Effector memory CD8-positive, alpha-beta T cell (primary cell): Measurements from ENCODE around the gene PCDH12.

Experiments
- ATAC-seq: fragments of 150-1000 bp; cut with Tn5 transposase; replicated peaks from 2 replicates; pipeline ENCODE4 v1.10.0; 2021; ENCODE audit warnings: mild to moderate bottlenecking, moderate library complexity
- DNase-seq, 3 experiments: peaks; one replicate each; pipeline ENCODE4 v3.0.0; 2021
- H3K27ac Mint-ChIP-seq, 2 donors: one replicate each; pipeline ENCODE4 v1.8.0; 2022; ENCODE audit warnings: mild to moderate bottlenecking in 2 of 2, mixed read lengths in 2 of 2, moderate library complexity in 2 of 2
- H3K27me3 Mint-ChIP-seq, 2 donors: one replicate each; pipeline ENCODE4 v1.8.0; 2022; ENCODE audit warnings: mixed read lengths in 2 of 2
- H3K36me3 Mint-ChIP-seq: one replicate; pipeline ENCODE4 v1.8.0; 2022; ENCODE audit warnings: mild to moderate bottlenecking, moderate library complexity, mixed read lengths; ENCODE audit not compliant: insufficient read depth
- H3K4me1 Mint-ChIP-seq, 2 donors: one replicate each; pipeline ENCODE4 v1.8.0; 2022; ENCODE audit warnings: low read depth in 2 of 2, mixed read lengths in 2 of 2
- H3K4me3 Mint-ChIP-seq, 2 donors: one replicate each; pipeline ENCODE4 v1.8.0; 2022; ENCODE audit warnings: mild to moderate bottlenecking in 2 of 2, mixed read lengths in 2 of 2, moderate library complexity in 2 of 2
- H3K9me3 Mint-ChIP-seq, 2 donors: one replicate each; pipeline ENCODE4 v1.8.0; 2022; ENCODE audit warnings: mixed read lengths in 2 of 2

Gene PCDH12

DNA sequence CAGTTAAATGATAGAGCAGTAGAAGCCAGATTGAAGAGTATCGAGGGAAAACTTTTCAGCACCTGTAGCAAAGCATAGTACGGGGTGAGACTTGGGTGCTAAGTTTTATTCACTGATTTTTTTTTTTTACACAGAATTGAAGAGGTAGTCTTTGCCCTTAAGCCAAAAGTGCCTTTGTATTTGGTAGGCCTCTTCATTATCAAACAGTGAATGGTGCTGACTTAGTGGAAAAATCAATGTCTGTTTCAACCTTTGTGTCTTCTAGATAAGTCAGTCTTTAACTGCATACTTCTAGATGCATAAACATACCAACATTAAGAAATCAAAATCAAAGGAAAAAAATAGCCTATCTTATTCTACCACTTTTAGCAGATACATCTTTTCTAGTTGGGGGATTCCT is 24.6 kb upstream of the PCDH12 start:
- peak overlapping the region in 1 of 2 donors; percentile 4 for H3K27ac Mint-ChIP-seq
- H3K9me3 Mint-ChIP-seq = no peaks in the 10 kb centered on the region
- peaks cover 72% of the 10 kb centered on the region for H3K36me3 Mint-ChIP-seq
- no peak overlapping the region for H3K4me3 Mint-ChIP-seq
- H3K27me3 Mint-ChIP-seq = no peaks in the 10 kb centered on the region
- no peaks in the 10 kb centered on the region for H3K4me1 Mint-ChIP-seq
- no peak for DNase-seq
- ATAC-seq = no peak

GRCh38 chr5:141978389-141978788 is 20.4 kb upstream of the PCDH12 start:
- Mint-ChIP-seq H3K36me3 (peaks cover 65% of the 10 kb centered on the region), H3K27me3 (no peaks in the 10 kb centered on the region), H3K9me3 (no peaks in the 10 kb centered on the region), H3K4me3 (no peak overlapping the region), H3K27ac (no peak overlapping the region), H3K4me1 (peaks cover 2 to 11% of the 10 kb centered on the region in 2 donors)
- DNase-seq = no peak
- no peak for ATAC-seq

GRCh38 chr5:141976176-141976575 is 18.2 kb upstream of the PCDH12 start:
- DNase-seq (no peak), ATAC-seq (no peak)
- no peaks in the 10 kb centered on the region for H3K27me3 Mint-ChIP-seq
- no peak overlapping the region for H3K4me3 Mint-ChIP-seq
- no peaks in the 10 kb centered on the region for H3K9me3 Mint-ChIP-seq
- H3K36me3 Mint-ChIP-seq = peaks cover 66% of the 10 kb centered on the region
- H3K27ac Mint-ChIP-seq = peak overlapping the region in 1 of 2 donors; percentile 20
- peaks cover 2 to 11% of the 10 kb centered on the region in 2 donors for H3K4me1 Mint-ChIP-seq

DNA sequence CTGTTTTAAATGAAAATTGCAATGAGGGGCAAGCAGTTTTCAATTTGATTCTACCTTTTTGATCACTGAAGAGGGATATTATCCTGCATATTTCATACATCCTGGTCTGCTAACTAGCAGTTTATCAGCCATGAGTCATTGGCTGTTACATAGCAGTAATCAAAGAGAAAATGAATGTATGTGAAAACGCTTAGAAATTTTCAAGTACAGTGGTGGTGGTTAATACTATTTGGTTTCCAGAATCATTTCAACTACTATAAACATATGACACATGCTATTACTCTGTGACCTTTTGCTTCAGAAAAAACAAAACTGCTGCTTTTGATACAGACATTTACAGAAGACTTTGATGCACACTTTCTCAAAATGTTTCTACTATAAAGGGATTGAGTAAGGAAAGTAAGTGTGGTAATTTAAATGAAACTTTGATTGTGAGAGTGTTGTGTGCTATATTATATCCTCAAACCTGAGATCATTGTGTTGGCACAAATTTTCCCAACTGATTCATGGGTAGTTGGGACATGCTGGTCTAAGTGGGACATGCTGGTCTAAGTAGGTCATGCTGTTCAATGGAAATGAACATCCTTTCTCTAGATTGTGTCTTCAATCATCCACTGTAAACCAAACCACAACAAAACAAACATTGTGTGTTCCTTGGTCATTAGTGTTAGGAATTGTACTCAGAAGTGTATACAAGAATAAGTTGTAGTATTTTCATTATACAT is 16.0 kb upstream of the PCDH12 start:
- Mint-ChIP-seq H3K36me3 (peaks cover 56% of the 10 kb centered on the region), H3K27ac (no peak overlapping the region), H3K4me3 (no peak overlapping the region), H3K9me3 (no peaks in the 10 kb centered on the region), H3K4me1 (peaks cover 13 to 28% of the 10 kb centered on the region in 2 donors), H3K27me3 (no peaks in the 10 kb centered on the region)
- no peak for ATAC-seq
- DNase-seq = no peak

DNA sequence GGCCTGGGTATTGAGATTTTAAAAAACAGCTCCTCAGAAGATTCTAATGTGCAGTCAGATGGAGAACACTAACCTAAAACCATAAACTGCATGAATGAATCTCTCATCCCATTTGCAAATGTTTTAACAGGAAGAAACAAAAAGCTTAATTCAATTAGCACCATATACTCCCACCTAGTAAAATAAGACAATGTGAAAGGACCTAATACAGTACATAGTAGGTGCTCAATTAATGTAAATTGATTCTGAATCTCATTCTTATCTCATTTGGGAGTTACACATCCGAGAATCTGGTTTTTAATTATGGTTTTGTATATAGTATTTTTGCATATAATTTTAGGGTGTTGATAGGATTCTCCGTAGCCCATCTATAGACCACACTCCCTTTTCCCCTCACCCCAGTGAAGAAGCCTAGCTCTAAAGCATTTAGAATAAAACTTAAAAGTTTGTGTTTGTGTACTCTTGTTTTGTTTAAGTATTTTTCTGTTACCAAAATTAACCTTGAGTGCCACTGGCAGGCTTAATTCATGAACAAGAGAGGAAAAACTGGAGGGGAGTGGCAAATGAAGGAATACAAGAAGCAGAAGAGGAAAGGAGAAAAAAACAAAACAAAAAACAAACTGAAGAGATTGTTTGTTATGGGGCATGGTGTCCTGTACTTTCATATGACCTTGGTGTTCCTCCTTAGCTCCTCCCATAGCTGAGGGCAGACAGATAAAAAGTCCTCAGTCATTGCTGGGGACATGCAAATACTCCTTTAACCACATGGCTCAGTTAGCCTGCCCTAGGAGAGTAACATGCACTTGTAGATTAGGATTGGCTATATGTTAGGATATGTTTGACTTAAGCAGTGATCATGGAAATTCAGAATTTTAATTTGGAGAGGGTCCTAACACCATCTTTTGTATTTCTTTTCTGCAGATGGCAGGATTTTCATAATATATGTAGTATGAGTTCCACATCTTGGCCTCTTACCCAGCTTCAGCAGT is 12.1 kb upstream of the PCDH12 start:
- Mint-ChIP-seq H3K27ac (peak overlapping the region; percentile 98 to 99), H3K27me3 (no peaks in the 10 kb centered on the region), H3K4me3 (peak overlapping the region; percentile 91 to 93), H3K36me3 (peaks cover 35% of the 10 kb centered on the region), H3K4me1 (peaks cover 17 to 30% of the 10 kb centered on the region in 2 donors), H3K9me3 (no peaks in the 10 kb centered on the region)
- DNase-seq (no peak), ATAC-seq (no peak)

DNA sequence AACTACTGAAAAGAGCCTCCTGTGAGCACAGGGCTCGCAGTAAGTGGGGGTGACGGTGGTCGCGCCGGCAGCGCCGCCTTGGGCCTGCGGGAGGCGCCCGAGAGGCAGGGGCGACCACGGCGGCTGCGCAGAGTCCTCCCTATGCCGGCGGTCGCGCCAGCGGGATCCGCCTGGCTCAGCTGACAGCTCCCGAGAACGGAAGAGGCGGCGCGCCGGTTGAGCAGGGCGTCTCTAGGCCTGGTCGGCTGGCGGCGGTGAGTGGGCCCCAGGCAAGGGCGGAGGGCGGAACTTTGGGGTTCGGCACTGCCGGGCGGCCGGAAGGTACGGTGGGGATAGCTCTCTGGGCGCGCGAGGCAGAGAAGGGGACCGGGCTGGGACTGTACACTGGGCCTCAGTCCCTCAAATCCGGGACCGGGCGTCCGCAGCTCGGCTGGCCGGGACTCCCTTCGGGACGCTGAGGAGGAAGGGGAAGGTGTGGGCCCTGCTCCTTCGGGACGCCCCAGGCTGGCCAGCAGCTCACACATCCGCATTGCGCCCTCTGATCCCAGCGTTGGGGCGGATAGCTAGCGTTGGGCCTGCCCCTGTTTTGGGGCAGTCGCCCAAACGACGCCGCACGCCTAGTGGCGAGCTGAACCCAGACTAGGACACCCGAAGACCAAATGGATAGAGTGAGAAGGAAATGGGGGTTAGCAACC is 11.1 kb upstream of the PCDH12 start, which contains the start of gene RNF14:
RNF14 (plus strand) TSS at position 192 of the 695 bp plus-strand sequence. CDS start 4,484 bp downstream, outside the sequence.
- Mint-ChIP-seq H3K27ac (peak within 1 kb of the TSS; percentile 98 to 99), H3K4me3 (peak within 1 kb of the TSS; percentile 91 to 93), H3K27me3 (no peaks in the 10 kb centered on the region), H3K36me3 (peaks cover 25% of the 10 kb centered on the region), H3K4me1 (peaks cover 15 to 29% of the 10 kb centered on the region in 2 donors), H3K9me3 (no peaks in the 10 kb centered on the region)
- ATAC-seq (peak; percentile 95), DNase-seq (peak; percentile 92 to 94 (median 92))

DNA sequence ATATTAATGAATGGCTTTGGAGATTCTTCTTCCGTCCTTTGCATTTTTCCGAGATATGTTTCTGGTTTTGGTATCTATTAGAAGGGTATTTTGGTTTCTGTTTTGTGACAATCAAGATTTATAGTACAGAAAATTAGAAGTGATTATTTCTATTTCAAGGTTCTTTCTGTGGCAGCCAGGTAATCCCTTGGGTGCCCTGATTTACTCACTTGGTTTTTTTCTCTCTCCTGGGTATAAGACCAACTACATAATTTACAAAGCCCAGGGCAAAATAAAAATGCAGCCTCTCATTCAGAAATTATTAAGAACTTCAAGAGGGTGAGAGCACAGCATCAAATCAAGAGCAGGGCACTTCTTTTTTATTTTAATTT is 8.9 kb upstream of the PCDH12 start:
- ATAC-seq = no peak
- H3K27ac Mint-ChIP-seq = no peak overlapping the region
- no peak overlapping the region for H3K4me3 Mint-ChIP-seq
- peaks cover 7% of the 10 kb centered on the region for H3K36me3 Mint-ChIP-seq
- no peaks in the 10 kb centered on the region for H3K9me3 Mint-ChIP-seq
- no peak for DNase-seq
- H3K4me1 Mint-ChIP-seq = peaks cover 15 to 23% of the 10 kb centered on the region in 2 donors
- no peaks in the 10 kb centered on the region for H3K27me3 Mint-ChIP-seq

GRCh38 chr5:141966275-141966962 is 8.4 kb upstream of the PCDH12 start:
- DNase-seq (no peak), ATAC-seq (no peak)
- no peaks in the 10 kb centered on the region for H3K9me3 Mint-ChIP-seq
- H3K36me3 Mint-ChIP-seq = peaks cover 6% of the 10 kb centered on the region
- peaks cover 17 to 23% of the 10 kb centered on the region in 2 donors for H3K4me1 Mint-ChIP-seq
- no peak overlapping the region for H3K4me3 Mint-ChIP-seq
- H3K27ac Mint-ChIP-seq = no peak overlapping the region
- H3K27me3 Mint-ChIP-seq = no peaks in the 10 kb centered on the region

- Mint-ChIP-seq H3K27ac (no peak overlapping the region), H3K36me3 (peaks cover 3% of the 10 kb centered on the region), H3K9me3 (no peaks in the 10 kb centered on the region), H3K27me3 (no peaks in the 10 kb centered on the region), H3K4me3 (no peak overlapping the region), H3K4me1 (peaks cover 27 to 28% of the 10 kb centered on the region in 2 donors)
- DNase-seq (no peak), ATAC-seq (no peak)
Observed at GRCh38 chr5:141965071-141965470, 7.1 kb upstream of the PCDH12 start.

- H3K4me3 Mint-ChIP-seq = no peak overlapping the region
- H3K36me3 Mint-ChIP-seq = peaks cover 3% of the 10 kb centered on the region
- peaks cover 20 to 27% of the 10 kb centered on the region in 2 donors for H3K4me1 Mint-ChIP-seq
- ATAC-seq (no peak), DNase-seq (no peak)
- no peak overlapping the region for H3K27ac Mint-ChIP-seq
- H3K27me3 Mint-ChIP-seq = no peaks in the 10 kb centered on the region
- no peaks in the 10 kb centered on the region for H3K9me3 Mint-ChIP-seq
Observed at GRCh38 chr5:141963701-141964100, 5.7 kb upstream of the PCDH12 start.

DNA sequence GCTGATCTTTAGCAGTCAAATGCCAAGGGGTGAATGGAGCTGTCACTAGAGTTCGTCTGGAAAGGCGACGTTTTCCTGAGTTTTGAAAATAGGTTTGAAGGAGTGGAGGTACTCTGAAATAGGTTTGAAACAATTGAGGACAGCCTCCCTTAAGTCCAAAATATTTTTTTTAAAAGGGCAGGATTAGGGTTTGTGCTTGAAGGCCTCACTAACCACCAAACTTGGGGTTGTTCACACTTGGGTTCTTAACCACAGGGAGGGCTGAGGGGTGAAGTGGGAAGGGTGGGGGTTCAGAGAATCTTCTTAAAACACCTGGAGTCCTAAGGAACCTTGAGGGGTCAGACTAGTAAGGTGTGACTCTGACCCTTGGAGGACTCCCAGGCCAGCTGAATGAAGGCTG is 3.5 kb upstream of the PCDH12 start:
- H3K27ac Mint-ChIP-seq = peak overlapping the region; percentile 53 to 85
- H3K9me3 Mint-ChIP-seq = no peaks in the 10 kb centered on the region
- peaks cover 3% of the 10 kb centered on the region for H3K36me3 Mint-ChIP-seq
- ATAC-seq (peak; percentile 28), DNase-seq (no peak)
- peak overlapping the region; percentile 39 to 66 for H3K4me3 Mint-ChIP-seq
- H3K4me1 Mint-ChIP-seq = peaks cover 27 to 36% of the 10 kb centered on the region in 2 donors
- H3K27me3 Mint-ChIP-seq = no peaks in the 10 kb centered on the region

DNA sequence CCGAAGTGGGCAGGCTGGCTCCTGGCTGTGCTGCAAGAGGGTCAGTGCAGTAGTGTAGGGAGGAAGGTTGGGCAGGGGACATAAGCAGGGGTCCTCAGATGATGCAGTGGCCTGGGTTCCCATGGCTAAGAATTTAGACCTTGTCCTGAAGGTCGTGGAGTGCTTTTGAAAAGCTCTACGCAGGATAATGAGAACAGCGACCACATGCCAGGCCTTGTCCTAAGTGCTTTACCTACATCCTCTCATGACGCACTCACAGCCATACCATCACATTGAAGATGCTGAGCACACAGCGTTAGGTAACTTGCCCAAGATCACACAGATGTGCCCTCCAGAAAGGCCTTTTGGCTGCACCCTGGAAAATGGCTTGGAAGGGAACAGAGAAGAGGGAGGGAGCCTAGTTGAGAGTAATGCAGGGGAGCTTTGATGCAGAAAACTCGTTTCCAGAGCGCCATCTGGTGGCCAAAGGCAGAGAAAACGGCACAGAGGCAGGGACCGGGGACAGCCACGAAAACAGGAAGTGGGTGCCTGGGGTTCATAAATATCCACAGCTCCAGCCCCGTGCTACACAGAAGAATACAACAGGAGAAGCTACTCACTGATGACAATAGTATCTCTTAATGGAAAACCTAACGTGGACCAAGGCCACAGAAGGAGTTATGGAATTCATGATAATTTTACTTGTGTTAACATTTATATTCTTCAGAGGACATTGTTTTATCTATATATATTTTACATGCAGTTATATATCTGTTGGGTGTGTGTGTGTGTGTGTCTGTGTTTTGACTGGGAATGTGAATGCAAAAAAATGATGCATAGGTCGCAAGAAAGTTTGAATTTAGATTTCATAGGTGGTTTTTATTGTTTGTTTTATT is 2.7 kb upstream of the PCDH12 start:
- Mint-ChIP-seq H3K27me3 (no peaks in the 10 kb centered on the region), H3K36me3 (peaks cover 3% of the 10 kb centered on the region), H3K4me3 (peak overlapping the region; percentile 39 to 66), H3K27ac (peak overlapping the region; percentile 53 to 85), H3K9me3 (no peaks in the 10 kb centered on the region), H3K4me1 (peaks cover 27 to 36% of the 10 kb centered on the region in 2 donors)
- ATAC-seq (peak; percentile 97), DNase-seq (peak; percentile 90 to 92 (median 90))
